Astrocyte of the cerebellum (primary cell): ENCODE data around the gene BMF.
"Not testable (repeated sequence)": the region's sequence is repeated elsewhere in the genome, so short reads cannot be mapped to it uniquely, and the experiment has no call there.

Source experiments
- DNase-seq: peaks from one replicate; pipeline ENCODE4 v3.0.0-alpha.2; 2011; ENCODE audit warnings: low read depth
- H3K4me3 ChIP-seq: 2 replicates; pipeline ENCODE4 v1.5.1; 2011; ENCODE audit warnings: mild to moderate bottlenecking, low read depth, low read length, moderate library complexity
- in situ Hi-C: cut with HindIII; loops from 2 replicates; pipeline ENCODE4 v1.10.0; 2017; ENCODE audit warnings: low sequenced_read_pairs
- TF ChIP-seq, protein P1 (sequence below): IDR thresholded peaks from 2 replicates; pipeline ENCODE4 v1.5.1; 2012; ENCODE audit warnings: low read length, low read depth, moderate library complexity, mild to moderate bottlenecking; ENCODE audit errors: missing control alignments

The BMF gene

DNA sequence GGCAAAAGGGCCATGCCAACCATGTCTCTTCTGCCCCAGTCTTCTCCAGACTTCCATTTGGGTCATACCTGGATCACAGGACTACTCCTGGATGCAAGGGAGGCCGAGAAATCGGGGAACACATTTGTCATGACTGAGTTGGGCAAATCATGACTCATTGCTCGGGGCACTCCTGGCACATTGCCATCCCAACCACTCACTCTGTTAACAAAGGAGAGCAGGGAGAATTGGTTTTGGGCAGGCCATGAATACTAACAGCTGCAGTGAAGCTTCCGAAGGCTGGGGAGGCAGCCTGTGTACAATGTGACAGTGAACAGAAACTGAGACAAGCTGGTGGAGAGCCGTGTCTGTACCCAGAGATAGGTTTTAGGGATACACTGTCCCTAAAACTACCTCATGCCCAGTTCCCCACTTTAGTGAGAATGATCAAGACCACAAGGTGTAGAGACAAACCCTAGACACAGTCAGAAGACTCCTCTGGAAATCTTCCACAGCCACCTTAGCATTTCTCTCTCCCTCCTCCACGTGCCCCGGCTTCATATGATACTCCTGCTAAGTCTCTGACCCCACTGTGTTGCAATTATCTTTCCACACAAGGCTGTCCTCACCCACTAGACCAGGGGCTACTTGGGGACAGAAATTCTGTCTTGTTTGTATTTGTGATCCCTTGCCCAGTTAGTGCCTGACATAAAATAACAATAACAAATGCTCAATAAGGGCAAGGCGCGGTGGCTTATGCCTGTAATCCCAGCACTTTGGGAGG, 41.7 kb upstream of the BMF start:
- H3K4me3 ChIP-seq: no peak overlapping the region
- peak; percentile 45 for DNase-seq
- TF ChIP-seq, protein P1, sequence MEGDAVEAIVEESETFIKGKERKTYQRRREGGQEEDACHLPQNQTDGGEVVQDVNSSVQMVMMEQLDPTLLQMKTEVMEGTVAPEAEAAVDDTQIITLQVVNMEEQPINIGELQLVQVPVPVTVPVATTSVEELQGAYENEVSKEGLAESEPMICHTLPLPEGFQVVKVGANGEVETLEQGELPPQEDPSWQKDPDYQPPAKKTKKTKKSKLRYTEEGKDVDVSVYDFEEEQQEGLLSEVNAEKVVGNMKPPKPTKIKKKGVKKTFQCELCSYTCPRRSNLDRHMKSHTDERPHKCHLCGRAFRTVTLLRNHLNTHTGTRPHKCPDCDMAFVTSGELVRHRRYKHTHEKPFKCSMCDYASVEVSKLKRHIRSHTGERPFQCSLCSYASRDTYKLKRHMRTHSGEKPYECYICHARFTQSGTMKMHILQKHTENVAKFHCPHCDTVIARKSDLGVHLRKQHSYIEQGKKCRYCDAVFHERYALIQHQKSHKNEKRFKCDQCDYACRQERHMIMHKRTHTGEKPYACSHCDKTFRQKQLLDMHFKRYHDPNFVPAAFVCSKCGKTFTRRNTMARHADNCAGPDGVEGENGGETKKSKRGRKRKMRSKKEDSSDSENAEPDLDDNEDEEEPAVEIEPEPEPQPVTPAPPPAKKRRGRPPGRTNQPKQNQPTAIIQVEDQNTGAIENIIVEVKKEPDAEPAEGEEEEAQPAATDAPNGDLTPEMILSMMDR: no peak
- in situ Hi-C loops: loop anchor here (10.0 kb wide), 1 partner anchor 46 kb away; the partner anchor contains the start of gene BMF

DNA sequence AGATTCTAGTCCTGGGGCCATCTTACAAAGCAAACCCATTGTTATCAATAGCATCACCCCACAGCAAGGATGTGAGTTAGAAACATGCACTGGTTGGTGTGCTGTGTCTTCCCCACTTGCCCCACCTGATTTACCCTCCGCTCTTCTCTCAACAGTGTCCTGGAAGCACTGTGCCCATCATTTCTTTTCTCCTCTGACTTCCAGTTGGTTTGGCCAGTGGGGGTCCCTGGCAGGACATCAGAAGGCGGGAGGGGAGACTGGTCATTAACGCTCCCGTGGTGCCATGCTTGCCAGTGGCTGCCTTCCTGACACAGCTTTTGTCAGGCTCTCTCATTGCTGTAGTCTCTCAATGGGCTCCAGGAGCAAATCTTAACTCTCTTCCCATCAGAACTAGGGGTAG, 40.7 kb upstream of the BMF start:
- in situ Hi-C loops: no loop called here

DNA sequence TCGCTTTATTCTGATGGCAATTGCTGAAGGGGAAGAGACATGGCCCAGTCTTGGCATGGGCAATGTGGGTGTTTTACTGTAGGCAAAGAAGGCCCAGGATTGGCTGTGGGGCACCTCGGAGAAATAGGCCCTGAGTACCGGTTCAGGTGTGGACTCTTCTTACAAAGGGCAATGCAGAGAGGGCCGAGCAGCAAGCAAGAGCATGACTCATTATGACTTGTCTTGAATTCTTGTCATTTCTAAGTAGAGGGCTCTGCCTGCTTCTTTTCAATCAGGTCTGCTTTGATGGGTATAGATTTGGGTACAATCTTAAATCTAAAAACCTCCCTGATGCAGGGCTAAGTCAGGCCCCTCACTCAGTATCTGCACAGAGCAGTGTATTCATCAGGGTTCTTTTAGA, 37.4 kb upstream of the BMF start:
- no peak overlapping the region for H3K4me3 ChIP-seq
- DNase-seq: no peak
- in situ Hi-C loops: no loop called here
- TF ChIP-seq, protein P1: no peak

More for the DNA sequence above, 40.7 kb upstream of the BMF start:
- no peak for DNase-seq
- no peak overlapping the region for H3K4me3 ChIP-seq
- TF ChIP-seq, protein P1: no peak

DNA sequence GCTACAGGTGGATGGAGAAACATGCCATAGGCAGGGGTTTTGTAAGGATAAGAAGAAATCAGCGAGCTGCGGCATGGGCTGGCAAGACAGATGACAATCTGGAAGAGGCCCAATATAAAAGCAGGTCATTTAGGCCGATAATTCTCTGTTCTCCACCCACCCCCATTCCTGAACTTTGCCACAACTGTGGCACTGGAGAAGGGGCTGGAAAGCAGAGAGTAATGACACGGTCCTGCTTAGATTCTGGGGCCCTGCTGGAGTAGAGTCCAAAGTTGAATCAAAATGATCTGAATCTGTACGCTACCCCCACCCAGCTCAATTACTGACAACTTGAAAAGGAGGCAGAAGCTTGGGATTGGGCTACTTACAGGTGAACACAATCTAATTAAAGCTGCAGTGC, 33.7 kb upstream of the BMF start:
- TF ChIP-seq, protein P1: no peak
- no peak overlapping the region for H3K4me3 ChIP-seq
- in situ Hi-C loops: no loop called here

DNA sequence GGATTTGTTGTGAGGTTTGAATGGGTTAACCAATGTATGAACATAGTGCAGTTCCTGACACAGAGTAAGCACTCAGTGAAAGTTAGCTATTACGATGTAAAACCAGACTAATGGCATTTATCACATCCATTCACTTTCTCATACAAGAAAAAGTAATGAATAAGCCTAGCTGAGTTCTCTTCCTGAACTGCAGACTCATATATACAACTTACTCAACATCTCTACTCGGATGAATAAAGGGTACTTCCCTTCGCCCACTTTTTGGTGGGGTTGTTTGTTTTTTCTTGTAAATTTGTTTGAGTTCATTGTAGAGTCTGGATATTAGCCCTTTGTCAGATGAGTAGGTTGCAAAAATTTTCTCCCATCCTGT, 29.5 kb upstream of the BMF start:
- H3K4me3 ChIP-seq, in situ Hi-C loops, DNase-seq: not testable (repeated sequence)

More for the DNA sequence above, 33.7 kb upstream of the BMF start:
- no peak for DNase-seq

DNA sequence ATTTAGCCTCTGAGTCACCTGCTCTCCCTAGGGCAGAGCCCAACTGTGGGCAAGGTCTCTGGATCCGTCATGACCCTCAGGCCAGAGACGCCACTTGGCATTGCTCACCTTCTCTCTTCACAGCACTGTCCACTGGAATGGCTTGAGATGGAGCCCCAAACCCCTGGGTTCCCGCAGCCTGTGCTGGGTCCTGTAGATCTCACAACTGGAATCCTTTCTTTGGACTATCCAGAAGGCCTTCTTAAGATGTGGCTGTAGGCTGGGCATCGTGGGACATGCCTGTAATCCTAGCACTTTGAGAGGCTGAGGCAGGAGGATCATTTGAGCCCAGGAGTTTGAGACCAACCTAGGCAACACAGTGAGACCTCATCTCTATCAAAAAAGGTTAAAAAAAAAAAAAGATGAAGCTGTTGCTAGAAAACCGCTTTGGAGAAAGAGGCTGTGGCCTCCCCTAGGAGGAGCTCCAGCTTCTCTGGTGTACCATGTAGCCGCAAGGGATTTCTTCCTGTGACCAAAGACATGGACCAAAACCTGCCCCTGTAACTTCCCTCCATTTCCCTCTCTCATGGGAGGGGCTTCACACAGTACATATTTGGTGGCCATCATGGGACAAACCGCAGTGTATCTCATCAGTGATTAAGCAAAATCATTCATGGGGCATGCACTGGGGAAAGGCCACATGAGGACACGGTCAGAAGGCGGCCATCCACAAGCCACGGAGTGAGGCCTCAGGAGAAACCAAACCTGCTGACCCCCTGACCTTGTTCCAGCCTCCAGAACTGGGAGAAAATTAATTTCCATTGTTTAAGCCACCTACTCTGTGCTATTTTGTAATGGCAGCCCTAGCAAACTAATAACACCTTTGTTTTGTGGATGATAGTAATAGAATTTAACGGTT, 28.9 kb upstream of the BMF start:
- no peak overlapping the region for H3K4me3 ChIP-seq
- DNase-seq: no peak
- in situ Hi-C loops: no loop called here
- TF ChIP-seq, protein P1: no peak
